AG09319 (cell line): ENCODE measurements around the gene SORCS1.

Experiments
- DNase-seq: peaks from one replicate; pipeline ENCODE4 v3.0.0-alpha.2; 2010; ENCODE audit warnings: low read depth; ENCODE audit errors: extremely low read depth
- TF ChIP-seq, protein P1 (sequence below): IDR thresholded peaks from 2 replicates; pipeline ENCODE4 v1.5.1; 2011; ENCODE audit warnings: low read depth, mild to moderate bottlenecking, inconsistent platforms, low read length, moderate library complexity

The SORCS1 gene

DNA sequence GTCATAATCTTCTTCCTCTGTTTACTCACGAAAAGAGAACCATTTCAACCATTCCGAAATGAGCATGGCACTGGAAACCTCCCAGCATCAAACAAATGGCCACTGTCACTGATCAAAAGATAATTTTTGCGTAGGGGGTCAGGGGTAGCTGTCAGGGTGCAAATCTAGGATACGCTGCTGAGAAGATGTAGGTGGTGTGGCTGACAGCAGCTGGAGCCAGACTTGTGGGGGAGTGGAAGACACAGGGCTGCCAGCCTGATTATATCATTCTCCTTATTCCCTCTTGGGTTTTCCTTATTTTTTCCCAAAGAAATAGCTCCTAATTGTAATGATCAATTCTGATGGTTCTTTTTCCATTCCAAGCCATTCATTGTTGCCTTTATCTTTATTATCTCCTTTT is 266.1 kb downstream of the SORCS1 start:
- TF ChIP-seq, protein P1, sequence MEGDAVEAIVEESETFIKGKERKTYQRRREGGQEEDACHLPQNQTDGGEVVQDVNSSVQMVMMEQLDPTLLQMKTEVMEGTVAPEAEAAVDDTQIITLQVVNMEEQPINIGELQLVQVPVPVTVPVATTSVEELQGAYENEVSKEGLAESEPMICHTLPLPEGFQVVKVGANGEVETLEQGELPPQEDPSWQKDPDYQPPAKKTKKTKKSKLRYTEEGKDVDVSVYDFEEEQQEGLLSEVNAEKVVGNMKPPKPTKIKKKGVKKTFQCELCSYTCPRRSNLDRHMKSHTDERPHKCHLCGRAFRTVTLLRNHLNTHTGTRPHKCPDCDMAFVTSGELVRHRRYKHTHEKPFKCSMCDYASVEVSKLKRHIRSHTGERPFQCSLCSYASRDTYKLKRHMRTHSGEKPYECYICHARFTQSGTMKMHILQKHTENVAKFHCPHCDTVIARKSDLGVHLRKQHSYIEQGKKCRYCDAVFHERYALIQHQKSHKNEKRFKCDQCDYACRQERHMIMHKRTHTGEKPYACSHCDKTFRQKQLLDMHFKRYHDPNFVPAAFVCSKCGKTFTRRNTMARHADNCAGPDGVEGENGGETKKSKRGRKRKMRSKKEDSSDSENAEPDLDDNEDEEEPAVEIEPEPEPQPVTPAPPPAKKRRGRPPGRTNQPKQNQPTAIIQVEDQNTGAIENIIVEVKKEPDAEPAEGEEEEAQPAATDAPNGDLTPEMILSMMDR, result no peak
- DNase-seq, result no peak

DNA sequence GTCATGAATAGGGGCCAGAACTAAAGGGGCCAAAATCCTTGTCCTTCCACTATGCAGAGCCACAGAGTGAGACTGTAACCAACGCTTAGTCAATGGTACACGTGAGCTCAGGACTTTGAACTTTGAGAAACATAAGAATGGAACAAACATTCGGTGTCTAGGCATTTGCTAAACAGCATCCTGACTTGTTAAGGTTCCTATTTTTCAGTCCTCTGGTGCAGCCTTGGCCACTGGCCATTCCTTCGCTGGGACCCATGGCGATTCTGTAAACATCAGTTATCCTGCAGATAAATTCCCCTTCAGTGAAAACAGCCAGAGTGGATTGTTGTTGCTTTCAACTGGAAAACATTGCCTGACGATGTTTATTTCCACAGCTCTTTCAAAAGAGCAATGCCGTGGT is 266.8 kb downstream of the SORCS1 start:
- no peak for DNase-seq
- TF ChIP-seq, protein P1, result no peak

DNA sequence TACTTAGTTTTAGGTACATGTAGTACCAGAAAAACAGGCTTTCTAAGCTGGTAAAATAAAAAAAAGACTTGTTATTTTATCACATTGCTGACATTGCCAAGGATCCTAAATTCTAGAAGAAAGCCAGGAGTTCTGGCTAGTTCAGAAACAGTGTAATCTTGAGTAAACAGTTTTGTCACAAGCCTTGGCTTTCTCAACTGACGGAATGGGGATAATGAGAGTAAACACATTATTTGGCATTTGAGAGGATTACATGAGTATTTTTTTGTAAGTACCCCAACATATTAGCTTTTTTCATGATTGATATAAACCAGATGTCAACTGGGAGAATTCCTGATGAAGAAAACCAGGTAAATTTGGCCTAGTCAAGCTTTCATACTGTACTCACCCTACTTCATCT is 269.8 kb downstream of the SORCS1 start:
- TF ChIP-seq, protein P1, result no peak
- no peak for DNase-seq

DNA sequence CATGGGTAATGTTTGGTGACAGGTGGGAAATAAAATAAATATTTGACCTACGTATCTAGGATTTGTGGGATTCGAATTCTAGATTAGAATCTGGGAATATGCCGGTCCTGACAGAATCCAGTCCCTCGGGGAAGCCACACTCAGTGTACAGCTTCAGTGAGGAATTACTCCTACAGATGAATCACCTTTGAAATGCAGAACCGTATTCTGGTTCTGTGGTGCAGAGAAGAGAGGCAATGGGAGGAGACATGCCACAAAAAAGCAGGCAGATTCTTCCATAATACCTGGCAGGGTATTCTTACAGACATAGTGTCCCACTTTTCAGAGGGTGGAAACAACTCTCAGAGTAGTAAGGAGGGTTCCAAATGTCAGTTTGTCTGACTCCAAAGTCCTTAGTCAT is 286.9 kb downstream of the SORCS1 start:
- DNase-seq, result no peak
- TF ChIP-seq, protein P1, result no peak

DNA sequence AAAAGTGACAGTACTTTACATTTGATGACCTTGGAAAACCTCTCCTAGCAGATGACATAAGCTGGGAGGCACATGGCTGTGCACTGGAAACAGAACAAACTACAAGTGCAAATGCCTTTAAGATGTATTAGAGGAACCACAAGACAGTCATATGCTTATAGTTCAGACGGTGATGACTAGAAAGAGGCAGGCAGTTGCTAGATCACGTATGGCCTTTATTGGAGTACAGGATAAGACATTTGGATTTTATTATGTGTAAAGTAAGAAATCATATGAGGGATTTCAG is 290.0 kb downstream of the SORCS1 start:
- DNase-seq, result no peak
- TF ChIP-seq, protein P1, result no peak

DNA sequence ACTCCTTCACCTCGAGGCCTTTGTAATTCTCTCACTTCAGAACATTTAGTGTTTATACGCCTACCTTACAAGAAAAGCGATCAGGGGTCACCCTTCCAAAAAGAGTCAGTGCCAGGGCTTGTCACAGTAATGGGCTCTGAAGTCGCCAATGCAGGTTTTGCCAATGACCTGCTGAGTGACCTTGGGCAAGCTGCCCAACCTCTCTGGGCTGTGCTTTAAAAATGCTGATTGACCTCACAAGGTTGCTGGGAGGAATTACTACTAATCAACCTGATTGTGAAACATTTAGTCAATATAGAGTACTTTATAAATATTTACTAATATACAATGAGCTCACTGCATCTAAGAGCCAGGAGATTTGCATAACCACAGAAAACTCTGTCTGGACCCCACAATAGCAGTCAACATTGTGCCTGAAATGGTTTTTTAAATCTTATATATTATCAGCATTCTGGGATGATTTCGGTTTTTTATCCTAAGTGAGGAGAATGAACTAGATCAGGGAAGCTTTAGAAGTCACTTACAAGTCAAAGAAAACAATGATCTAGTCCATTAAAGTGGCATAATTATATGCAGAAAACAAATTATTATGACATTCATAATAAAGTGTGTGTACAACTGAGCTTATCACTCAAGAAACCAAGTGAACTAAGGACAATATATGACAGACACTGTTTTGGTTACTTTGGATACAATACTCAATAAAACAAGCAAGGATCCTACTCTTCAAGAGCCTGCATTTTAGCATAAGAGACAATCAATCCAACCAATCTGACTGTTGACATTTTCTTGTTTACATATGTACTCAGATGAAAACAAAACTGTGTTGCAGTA is 290.5 kb downstream of the SORCS1 start:
- TF ChIP-seq, protein P1, result no peak
- DNase-seq, result no peak

DNA sequence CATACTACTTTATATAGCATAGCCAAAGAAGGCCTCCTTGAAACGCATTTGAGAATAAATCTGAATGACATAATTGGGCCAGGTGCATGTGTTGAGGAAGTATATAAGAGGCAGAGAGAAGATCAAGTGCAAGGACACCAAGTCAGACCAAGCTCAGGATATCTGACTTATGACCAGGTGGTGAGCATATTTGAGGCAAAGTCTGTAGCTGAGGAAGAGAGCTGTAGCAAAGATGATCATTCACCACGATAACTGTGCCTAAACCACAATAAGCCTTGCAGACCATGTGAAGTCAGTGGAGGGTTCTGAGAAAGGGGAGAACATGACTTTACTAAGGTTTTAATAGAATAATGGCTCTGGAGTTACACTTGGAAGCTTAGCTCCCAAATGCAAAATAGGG is 292.3 kb downstream of the SORCS1 start:
- DNase-seq, result no peak
- TF ChIP-seq, protein P1, result no peak
